Measurements from ENCODE around the gene BTRC.
A peak's percentile ranks its signal among the peaks of the same experiment; 100 is the strongest.

The BTRC gene

DNA sequence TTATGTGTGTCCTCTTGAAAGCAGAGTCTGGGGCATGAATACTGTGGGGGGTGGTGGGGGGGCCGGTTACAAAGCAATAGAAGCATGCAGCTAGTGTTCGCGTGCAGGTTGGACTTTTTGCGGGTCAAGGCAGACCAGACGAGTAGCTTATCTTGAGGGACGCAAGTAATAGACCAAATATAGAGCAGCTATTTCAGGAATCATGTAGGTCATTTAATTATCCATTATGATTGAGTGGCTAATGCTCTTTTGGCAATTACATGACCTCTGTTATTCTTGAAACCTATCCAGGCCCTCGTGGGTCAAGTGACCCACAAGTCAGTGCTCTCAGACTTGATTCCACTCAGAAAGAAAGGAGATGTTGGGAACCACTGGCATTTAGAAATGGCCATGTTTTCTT, 93.0 kb downstream of the BTRC start:
- no peak for DNase-seq

- DNase-seq = no peak
These were observed 93.5 kb downstream of the BTRC start for GRCh38 chr10:101447477-101447876.

- no peak for DNase-seq
These were observed 96.5 kb downstream of the BTRC start for GRCh38 chr10:101450277-101451080.

GRCh38 chr10:101451261-101451660, 97.3 kb downstream of the BTRC start:
- DNase-seq = no peak

DNA sequence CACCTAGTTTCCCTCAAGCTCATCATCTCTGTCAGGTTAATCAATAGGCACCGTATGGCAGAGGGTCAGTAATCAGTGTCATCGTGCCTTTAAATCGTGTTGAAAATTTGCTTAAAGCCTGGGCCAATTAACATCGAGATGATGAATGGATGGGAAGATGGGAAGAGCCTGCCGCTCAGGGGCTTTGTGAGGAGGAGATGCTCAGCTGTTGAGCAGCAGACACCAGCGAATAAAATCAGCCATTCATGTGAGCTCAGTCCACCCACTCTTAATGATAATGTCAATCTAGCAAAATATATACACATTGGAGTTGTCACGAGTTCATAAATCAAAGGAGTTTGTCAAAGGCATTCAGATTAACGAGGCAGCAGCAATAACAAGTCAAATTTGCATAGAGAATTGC, 97.7 kb downstream of the BTRC start:
- no peak for DNase-seq

DNA sequence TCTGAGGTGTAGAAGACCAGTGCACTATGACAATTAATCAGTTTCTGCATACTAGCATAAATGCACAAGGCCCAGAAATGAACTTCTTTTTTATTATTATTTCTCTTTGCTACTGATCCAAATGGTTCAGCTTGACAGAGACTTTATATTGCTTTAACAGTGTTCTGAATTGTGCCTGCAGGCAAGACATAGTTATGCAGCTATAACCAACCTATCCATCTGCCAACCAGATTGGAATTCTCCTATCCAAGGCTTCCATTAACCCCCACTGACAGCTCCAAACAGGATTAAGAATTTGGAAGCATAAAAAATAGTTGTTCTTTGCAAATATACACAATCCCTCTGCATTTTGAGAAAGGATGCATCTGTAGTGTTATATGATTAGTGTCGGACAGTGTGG, 98.2 kb downstream of the BTRC start:
- no peak for DNase-seq

- no peak for DNase-seq
These were observed 98.6 kb downstream of the BTRC start for GRCh38 chr10:101452593-101452992.

DNA sequence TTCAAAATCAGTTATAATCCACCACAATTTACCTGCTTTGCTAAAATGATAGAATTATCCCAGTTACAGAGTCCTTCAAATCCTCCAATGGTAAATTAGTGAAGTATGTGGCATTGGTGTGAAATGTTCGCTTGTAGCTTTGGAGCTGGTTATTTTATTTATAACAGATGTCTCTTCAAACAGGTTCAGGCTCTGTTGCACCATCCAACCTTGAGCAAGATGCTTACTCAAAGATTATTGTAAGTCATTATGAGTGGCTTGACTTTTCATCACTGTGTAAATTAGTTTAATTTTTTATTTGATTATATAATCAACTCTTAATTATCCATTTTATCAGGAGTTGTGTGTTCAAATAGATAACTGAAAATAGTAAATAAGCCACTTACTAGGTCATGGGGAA, 99.4 kb downstream of the BTRC start:
- DNase-seq = no peak

- DNase-seq = no peak
These were observed 100.1 kb downstream of the BTRC start for GRCh38 chr10:101453791-101454718.

- DNase-seq = no peak
These were observed 104.9 kb downstream of the BTRC start for GRCh38 chr10:101458869-101459268.

GRCh38 chr10:101464082-101464481, 110.1 kb downstream of the BTRC start:
- DNase-seq = no peak

GRCh38 chr10:101464599-101464998, 110.6 kb downstream of the BTRC start:
- no peak for DNase-seq

DNA sequence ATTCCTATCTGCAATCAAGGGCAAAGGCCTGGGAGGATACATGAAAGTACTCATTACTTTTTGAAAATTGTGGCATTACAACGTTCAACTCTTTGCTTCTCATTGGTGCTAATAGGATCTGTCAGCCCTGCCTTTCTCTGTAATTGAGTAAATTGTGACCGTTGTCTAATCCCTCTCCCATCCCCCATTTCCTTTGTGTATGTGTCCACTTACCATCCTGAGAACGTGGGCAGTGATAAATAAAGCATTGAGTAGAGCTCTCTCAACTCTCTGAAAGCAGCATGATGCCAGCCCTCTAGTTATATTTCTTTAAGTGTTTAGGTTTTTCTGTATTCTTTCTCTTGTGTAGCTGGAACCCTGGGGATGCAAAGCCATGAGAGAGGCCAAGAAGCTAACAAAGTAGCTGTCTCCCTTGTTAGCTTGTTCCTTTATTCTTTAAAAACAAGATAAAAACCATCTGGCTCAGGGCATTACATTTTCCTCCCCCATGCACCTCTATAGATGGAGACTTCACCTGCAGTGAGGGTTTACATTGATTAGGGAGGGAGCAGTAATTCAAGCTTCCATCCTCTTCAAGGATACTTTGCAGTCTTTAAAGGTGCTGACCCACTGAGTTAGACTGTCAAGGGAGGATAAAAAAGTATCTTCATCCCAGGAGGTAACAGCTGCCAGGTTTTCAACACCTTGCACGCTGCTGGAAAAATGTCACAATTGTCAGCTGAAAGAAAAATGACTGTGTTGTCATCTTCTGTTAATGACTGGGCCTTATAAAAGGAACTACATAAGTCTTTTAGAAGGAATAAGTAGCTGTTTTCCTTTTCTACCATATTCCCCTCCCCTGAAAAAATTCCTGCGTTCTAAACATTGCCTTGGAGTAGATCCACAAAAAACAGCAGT, 112.3 kb downstream of the BTRC start:
- DNase-seq = no peak

GRCh38 chr10:101467286-101467770, 113.4 kb downstream of the BTRC start:
- DNase-seq = peak; percentile 39

- DNase-seq = no peak
These were observed 114.2 kb downstream of the BTRC start for GRCh38 chr10:101468159-101468558.

DNA sequence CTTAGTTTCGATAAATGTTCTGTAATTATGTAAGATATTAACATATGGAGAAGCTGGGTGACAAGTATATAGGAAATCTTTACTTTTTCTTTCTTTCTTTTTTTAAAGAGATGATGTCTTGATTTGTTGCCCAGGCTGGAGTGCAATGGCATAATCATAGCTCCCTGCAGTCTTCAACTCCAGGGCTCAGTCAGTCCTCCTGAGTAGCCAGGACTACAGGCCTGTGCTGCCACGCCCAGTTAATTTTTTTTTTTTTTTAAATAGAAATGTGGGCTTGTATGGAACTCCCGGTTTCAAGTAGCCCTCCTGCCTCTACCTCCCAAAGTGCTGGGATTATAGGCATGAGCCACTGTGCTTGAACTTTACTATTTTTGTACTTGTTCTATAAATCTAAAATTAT, 122.4 kb downstream of the BTRC start:
- no peak for DNase-seq

GRCh38 chr10:101478956-101479355, 125.0 kb downstream of the BTRC start:
- DNase-seq = no peak

DNA sequence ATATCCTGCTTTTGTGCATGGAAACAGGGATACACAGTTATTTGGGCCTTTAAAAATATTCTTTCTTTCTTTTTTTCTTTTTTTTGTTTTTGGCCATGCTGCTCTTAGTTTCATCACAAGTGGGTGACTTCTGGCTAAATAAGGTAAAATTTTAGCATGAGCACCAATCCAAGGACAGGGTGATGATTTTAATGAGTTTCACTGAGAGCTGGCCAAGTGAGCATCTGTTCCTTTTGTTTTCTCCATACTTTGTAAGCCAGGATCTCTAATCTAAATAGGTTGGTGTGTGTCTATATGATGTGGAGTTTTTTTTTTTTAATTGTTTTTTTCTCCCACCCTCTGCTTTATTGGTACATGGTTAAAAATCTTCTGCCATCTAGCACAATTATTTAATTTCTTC, 127.3 kb downstream of the BTRC start:
- no peak for DNase-seq

- DNase-seq = no peak
These were observed 128.6 kb downstream of the BTRC start for GRCh38 chr10:101482568-101482967.

GRCh38 chr10:101484175-101484745, 130.3 kb downstream of the BTRC start:
- no peak for DNase-seq

DNA sequence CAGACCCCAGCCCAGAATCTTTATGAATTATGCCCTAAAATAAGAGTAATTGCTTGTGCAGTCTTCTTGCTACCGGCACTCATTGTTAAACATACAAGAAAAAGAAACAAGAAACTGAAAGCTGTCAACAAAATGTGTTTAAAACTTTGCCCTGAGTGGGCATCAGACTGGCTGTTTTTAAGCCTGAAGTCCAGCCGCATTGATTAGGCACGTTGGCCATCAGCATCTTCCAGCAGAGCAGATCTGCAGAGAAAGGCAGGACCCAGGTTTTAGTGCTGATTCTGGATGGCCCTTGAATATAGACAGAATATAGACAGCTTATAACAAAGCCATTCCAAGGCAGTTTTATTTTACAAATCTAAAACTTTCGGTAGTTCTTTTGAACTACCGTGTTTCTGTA, 131.2 kb downstream of the BTRC start:
- no peak for DNase-seq

All from stimulated activated CD4-positive, alpha-beta T cell treated with anti-CD3 and anti-CD28 coated beads, Interleukin-4, amount 100 ng/mL, for 24 hours (primary cell).